B cell (primary cell): ENCODE data around the gene GFAP.

Experiments used
- CTCF ChIP-seq: fragments of 200-600 bp; IDR thresholded peaks from one replicate; pipeline ENCODE4 v1.8.0; 2022; ENCODE audit warnings: antibody characterized with exemption, mild to moderate bottlenecking
- EZH2 ChIP-seq: IDR thresholded peaks from 2 replicates; pipeline ENCODE4 v1.6.1; 2012; ENCODE audit warnings: borderline replicate concordance, low read depth, mild to moderate bottlenecking, moderate library complexity, low read length; ENCODE audit not compliant: insufficient read depth, poor library complexity, severe bottlenecking

DNA sequence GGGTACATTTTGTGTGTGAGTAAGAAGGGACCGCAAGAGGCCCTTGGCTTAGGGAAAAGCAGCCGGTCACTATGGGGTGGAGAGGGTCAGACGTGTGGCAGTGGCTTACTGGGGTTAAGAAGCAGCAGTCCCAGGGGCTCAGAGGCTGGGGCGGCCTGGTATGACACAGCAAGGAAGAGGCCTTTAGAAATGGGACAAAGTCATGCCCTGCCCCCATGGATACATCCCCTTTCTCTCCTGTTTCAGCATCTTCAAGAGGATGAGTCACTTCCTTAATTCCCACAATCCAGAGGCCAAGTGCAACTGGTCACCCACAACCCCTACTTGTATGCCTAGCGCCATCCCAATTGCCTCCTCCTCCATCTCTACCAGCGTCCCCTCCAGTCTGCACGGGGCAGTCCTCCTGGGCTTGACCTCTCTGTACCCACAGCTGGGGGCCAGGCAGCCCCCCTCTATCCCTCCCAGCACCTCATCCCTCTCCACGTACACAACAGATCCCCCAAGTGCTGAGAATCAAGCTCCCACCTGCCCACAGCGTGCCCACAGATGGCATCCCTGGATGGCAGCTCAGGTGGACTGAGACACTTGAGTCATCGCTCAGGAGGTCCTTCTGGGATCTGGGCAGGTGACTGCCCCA lies 9.2 kb downstream of the GFAP start:
- TF ChIP-seq CTCF (no peak), EZH2 (no peak)
